Loucy (cell line): Measurements from ENCODE around the gene ZBTB21.
"Not testable (repeated sequence)": the region's sequence is repeated elsewhere in the genome, so short reads cannot be mapped to it uniquely, and the experiment has no call there.

Source experiments
- H2AFZ ChIP-seq: fragments of 200-600 bp; sonication (generic); 2 replicates; pipeline ENCODE4 v1.6.0; 2016; ENCODE audit warnings: antibody characterized with exemption, mild to moderate bottlenecking, low read length, moderate library complexity
- H3F3A ChIP-seq: fragments of 200-600 bp; 2 replicates; pipeline ENCODE4 v1.6.0; 2016; ENCODE audit warnings: antibody characterized with exemption, low read depth, mild to moderate bottlenecking
- H3K27me3 ChIP-seq: fragments of 200-600 bp; sonication (generic); 2 replicates; pipeline ENCODE4 v1.6.1; 2014; ENCODE audit warnings: low read length, mild to moderate bottlenecking; ENCODE audit not compliant: insufficient read depth, poor library complexity, severe bottlenecking
- H3K36me3 ChIP-seq: fragments of 200-600 bp; sonication (generic); 2 replicates; pipeline ENCODE4 v1.6.1; 2016; ENCODE audit warnings: low read length; ENCODE audit not compliant: insufficient read depth
- H3K4me1 ChIP-seq: fragments of 200-600 bp; sonication (generic); 2 replicates; pipeline ENCODE4 v1.5.1; 2014; ENCODE audit warnings: low read length, mild to moderate bottlenecking; ENCODE audit not compliant: insufficient read depth, poor library complexity, severe bottlenecking
- H3K4me2 ChIP-seq: fragments of 200-600 bp; sonication (generic); 2 replicates; pipeline ENCODE4 v1.6.0; 2014; ENCODE audit warnings: antibody characterized with exemption, low read length, low read depth, mild to moderate bottlenecking; ENCODE audit not compliant: poor library complexity, severe bottlenecking
- H3K4me3 ChIP-seq: fragments of 200-600 bp; sonication (generic); 2 replicates; pipeline ENCODE4 v1.5.1; 2014; ENCODE audit warnings: low read length, mild to moderate bottlenecking, mixed read lengths; ENCODE audit not compliant: poor library complexity, severe bottlenecking
- H3K79me2 ChIP-seq: fragments of 200-600 bp; sonication (generic); 2 replicates; pipeline ENCODE4 v1.6.1; 2014; ENCODE audit warnings: low read length; ENCODE audit not compliant: insufficient read depth
- H3K9ac ChIP-seq: fragments of 200-600 bp; sonication (generic); 2 replicates; pipeline ENCODE4 v1.6.0; 2014; ENCODE audit warnings: mild to moderate bottlenecking, low read depth, low read length, moderate library complexity; ENCODE audit not compliant: poor library complexity, severe bottlenecking
- H3K9me2 ChIP-seq: fragments of 200-600 bp; sonication (generic); replicated peaks from 2 replicates; pipeline ENCODE4 v1.6.1; 2016; ENCODE audit warnings: low read depth, low read length, mixed read lengths
- H3K9me3 ChIP-seq: fragments of 200-600 bp; sonication (generic); 2 replicates; pipeline ENCODE4 v1.6.1; 2014; ENCODE audit warnings: mild to moderate bottlenecking, antibody characterized with exemption, low read length, low read depth; ENCODE audit not compliant: insufficient read depth
- H4K20me1 ChIP-seq: fragments of 200-600 bp; sonication (generic); 2 replicates; pipeline ENCODE4 v1.6.0; 2014; ENCODE audit warnings: antibody characterized with exemption, low read length, mild to moderate bottlenecking; ENCODE audit not compliant: insufficient read depth, poor library complexity, severe bottlenecking
- CTCF ChIP-seq: fragments of 200-600 bp; sonication (generic); conservative IDR thresholded peaks from 2 replicates; pipeline ENCODE4 v1.5.1; 2014; ENCODE audit warnings: mild to moderate bottlenecking, antibody characterized with exemption, low read length
- EZH2phosphoT487 ChIP-seq: fragments of 200-600 bp; IDR thresholded peaks from 2 replicates; pipeline ENCODE4 v1.6.1; 2018; ENCODE audit warnings: antibody characterized with exemption, mild to moderate bottlenecking, moderate library complexity, borderline replicate concordance

ZBTB21 gene

DNA sequence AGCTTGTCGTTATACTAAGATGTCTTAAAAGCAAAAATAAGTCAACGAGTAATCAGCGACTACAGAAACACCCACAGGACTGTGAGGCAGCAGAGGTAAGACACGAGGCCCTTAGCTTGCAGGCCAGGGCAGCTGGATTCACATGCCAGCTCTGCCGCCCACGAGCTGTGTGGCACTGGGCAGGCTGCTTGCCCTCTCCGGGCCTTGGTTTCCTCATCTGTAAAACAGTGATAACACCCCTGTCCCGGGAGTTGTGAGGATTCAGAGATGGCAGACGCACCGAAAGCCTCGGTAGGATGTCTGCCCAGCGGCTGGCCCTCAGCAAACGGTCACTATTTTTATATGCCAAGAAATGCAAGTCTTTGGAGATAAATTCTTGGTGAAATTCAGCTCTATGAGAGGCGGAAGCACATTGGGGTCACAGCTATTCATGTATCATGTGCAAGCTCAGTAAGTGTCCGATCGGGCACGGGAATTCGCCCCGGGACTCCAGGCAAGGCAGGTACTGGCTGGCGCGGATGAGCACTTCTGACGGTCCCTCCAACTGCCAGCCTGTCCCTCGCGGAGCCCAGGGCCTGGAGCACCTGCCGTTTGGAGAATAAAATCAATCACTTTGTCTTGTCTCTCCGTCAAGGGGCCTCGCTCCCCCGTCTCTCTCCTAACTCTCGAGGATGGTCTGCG is 57.5 kb downstream of the ZBTB21 start:
- Histone ChIP-seq H3F3A (peaks cover 13% of the 10 kb centered on the region; the same call in 1 of the 2 replicates), H3K9me2 (no peaks in the 10 kb centered on the region), H3K27me3 (no peaks in the 10 kb centered on the region), H3K4me1 (peaks cover 20% of the 10 kb centered on the region), H3K4me2 (no peak overlapping the region), H3K79me2 (no peaks in the 10 kb centered on the region), H3K36me3 (no peaks in the 10 kb centered on the region), H3K9me3 (no peaks in the 10 kb centered on the region), H3K9ac (no peak overlapping the region), H3K4me3 (no peak overlapping the region), H2AFZ (no peak overlapping the region), H4K20me1 (no peaks in the 10 kb centered on the region)
- TF ChIP-seq CTCF = no peak
- TF ChIP-seq EZH2phosphoT487 = no peak

DNA sequence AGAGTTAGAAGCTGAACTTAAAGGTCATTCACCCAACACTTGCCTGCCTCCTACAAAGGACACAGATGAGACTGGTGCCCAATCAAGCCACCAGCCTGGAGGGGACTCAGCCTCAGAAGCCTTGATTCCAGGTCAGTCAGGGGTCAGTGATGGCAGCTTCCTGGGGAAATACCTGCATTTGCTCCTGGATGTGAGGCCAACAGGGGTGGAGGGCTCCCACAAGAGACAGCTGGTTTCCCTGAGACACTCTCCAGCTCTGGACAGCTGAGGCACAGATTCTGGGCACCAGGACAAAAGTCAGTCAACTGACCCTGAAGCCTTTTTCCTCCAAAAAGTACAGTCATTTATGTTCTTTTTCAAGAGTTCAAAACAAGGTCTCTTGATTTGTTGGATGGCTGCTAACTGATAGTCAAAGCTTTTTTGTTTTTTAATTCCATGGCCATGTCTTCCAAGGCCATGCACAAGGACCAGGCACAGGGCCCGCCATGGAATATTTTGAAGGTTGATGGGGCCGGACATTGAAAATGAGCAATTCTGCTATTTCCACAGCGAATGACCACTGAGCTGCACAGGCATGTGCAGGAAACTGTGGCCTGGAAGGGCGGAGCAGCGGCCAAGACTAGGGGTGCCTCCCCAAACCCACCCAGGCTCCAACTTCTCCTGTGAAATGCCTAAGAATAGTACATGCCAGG is 58.1 kb downstream of the ZBTB21 start:
- Histone ChIP-seq H3K4me1 (peaks cover 14% of the 10 kb centered on the region), H3F3A (peaks cover 7% of the 10 kb centered on the region; the same call in 1 of the 2 replicates), H3K9me3 (no peaks in the 10 kb centered on the region), H3K9ac (no peak overlapping the region), H3K9me2 (no peaks in the 10 kb centered on the region), H3K79me2 (no peaks in the 10 kb centered on the region), H3K4me3 (no peak overlapping the region), H3K4me2 (no peak overlapping the region), H2AFZ (no peak overlapping the region), H3K36me3 (no peaks in the 10 kb centered on the region), H3K27me3 (no peaks in the 10 kb centered on the region), H4K20me1 (no peaks in the 10 kb centered on the region)
- no peak for TF ChIP-seq EZH2phosphoT487
- TF ChIP-seq CTCF = no peak

DNA sequence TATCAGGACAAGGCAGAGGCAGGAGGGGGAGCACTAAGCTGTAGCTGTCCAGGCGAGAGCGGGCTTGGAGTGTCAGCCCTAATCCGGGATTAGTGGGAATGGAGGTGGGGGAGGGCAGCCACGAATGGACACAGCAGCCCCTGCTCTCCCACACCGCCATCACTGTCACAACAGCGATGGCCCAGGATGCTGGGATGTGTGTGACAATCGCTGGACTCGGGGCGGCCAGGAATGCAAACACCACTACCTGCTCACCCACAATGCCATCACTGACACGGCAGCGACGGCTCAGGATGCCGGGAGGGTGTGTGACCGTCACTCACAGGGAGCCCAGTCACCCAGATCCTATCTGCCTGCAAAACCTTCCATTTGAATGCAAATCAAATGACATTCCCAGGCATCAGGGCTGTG is 59.2 kb downstream of the ZBTB21 start:
- Histone ChIP-seq H3K27me3 (no peaks in the 10 kb centered on the region), H3K9ac (no peak overlapping the region), H3K36me3 (no peaks in the 10 kb centered on the region), H3K4me1 (peaks cover 3% of the 10 kb centered on the region), H3F3A (0 out of 2 replicates have a peak, but pooled peaks cover under 1% of the 10 kb centered on the region), H3K79me2 (no peaks in the 10 kb centered on the region), H3K4me3 (no peak overlapping the region), H3K9me2 (no peaks in the 10 kb centered on the region), H3K9me3 (no peaks in the 10 kb centered on the region), H3K4me2 (no peak overlapping the region), H2AFZ (no peak overlapping the region), H4K20me1 (no peaks in the 10 kb centered on the region)
- TF ChIP-seq EZH2phosphoT487 (no peak), CTCF (no peak)

DNA sequence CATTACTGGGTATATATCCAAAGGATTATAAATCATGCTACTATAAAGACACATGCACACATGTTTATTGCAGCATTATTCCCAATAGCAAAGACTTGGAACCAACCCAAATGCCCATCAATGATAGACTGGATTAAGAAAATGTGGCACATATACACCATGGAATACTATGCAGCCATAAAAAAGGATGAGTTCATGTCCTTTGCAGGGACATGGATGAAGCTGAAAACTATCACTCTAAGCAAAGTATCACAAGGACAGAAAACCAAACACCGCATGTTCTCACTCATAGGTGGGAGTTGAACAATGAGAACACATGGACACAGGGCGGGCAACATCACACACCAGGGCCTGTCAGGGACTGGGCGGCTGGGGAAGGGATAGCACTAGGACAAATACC is 60.5 kb downstream of the ZBTB21 start:
- H3K9ac ChIP-seq, H3K4me2 ChIP-seq, H3K79me2 ChIP-seq, H3K36me3 ChIP-seq, H2AFZ ChIP-seq, H3K9me3 ChIP-seq, H3K9me2 ChIP-seq, H3F3A ChIP-seq, H3K4me1 ChIP-seq, H3K4me3 ChIP-seq, H4K20me1 ChIP-seq, H3K27me3 ChIP-seq: not testable (repeated sequence)
